Activated CD4-positive, alpha-beta T cell treated with anti-CD3 and anti-CD28 coated beads, Interleukin-2, amount 50 U/mL, for 4 hours (primary cell): Measurements from ENCODE around the gene PLEKHA3.
"Not testable (repeated sequence)": the region's sequence is repeated elsewhere in the genome, so short reads cannot be mapped to it uniquely, and the experiment has no call there.

Source experiments
- DNase-seq, 2 experiments: peaks; one replicate each; pipeline ENCODE4 v3.0.0-alpha.2; 2020

Gene PLEKHA3

GRCh38 chr2:178479275-178479616, 1.0 kb upstream of the PLEKHA3 start:
- no peak for DNase-seq

- no peak for DNase-seq
Measured at GRCh38 chr2:178479758-178480226, 465 bp upstream of the PLEKHA3 start.

GRCh38 chr2:178482437-178482836, 2.2 kb downstream of the PLEKHA3 start:
- no peak for DNase-seq

- no peak for DNase-seq
Measured at GRCh38 chr2:178484245-178485041, 4.2 kb downstream of the PLEKHA3 start.

- DNase-seq = no peak
Measured at GRCh38 chr2:178485356-178485755, 5.1 kb downstream of the PLEKHA3 start.

DNA sequence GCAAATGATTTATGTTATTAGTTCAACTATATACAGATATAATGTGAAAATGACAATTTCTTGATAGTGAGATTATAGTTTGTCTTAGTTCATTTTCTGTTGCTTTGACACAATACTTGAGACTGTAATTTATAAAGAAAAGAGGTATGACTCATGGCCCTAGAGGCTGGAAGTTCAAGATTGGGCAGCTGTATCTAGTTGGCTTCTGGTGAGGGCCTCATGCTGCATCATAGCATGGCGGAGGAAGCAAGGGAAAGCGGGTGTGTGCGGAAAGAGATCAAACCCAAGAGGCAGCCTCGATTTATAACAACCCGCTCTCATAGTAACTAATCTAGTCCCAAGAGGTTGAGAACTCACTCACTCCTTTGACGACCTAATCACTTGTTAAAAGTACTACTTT, 11.4 kb downstream of the PLEKHA3 start:
- DNase-seq = no peak

DNA sequence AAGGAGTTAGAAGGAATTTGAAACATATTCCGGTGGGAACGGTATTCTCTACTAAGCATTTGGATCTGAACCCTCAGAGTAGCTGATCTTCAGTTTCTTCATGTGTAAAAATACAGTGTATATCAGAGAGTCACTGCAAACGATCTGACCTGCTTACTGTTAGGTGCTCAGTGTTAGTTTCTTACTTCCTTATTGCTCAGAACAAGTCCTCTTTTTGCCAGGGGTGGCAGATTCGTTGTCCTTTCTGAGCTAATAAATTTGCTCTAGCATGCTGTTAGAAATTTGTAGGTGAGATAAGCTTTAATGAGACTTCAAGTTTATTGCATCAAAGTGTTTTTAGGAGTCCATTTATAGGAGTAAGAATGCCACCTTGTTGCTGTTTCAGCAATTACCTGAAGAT, 15.8 kb downstream of the PLEKHA3 start:
- DNase-seq = no peak

- no peak for DNase-seq
Measured at GRCh38 chr2:178498137-178498536, 17.9 kb downstream of the PLEKHA3 start.

DNA sequence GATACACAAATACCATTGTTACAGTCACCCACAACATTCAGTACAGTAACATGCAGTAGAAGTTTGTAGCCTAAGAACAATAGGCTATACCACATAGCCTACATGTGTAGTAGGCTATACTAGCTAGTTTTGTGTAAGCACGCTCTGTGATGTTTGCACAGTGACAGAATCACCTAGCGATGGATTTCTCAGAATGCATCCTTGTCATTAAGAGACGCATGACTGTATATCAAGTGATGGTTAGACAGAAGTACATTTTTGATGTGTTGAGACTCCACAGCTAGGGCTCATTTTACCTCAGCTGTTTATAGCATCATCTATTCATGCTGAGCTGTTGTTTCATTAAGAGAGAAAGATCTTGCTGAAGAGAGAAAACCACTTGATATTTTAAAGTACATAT, 19.4 kb downstream of the PLEKHA3 start:
- DNase-seq = no peak

DNA sequence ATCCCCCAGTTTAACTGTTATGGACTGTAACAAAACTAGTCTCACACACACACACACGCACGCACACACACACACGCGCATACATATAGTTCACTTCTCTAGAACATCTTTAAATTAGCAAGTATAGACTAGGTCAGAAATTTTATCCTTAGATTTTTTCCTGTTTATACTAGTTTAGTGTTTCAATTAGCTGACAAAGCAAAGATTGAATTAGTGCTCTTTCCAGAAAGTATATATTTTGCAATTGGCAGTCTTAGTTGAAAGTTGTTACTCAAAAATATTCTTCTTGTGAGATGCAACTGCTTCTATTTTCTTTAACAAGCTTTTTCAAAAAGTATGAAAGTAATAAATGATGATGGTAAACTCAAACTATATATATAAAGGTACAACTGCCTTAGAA, 22.5 kb downstream of the PLEKHA3 start:
- DNase-seq = no peak

DNA sequence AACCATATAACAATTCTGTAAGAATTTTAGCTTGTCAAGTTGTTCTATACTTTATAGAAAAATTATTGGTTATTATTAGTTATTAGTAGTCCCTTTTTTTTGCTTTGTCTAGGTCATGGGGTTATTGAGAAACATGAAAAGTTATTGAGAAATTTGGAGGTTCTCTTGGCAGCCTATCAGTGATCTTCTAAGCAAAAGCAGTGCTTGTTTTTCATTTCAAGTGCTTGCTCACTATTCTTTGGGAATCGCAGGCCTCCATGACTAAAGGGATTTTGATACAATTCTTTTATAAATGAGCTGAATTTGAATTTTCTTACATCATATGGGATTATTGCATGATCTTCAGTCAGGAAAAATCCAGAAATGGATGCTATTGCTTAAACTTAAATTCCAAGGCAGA, 25.8 kb downstream of the PLEKHA3 start:
- no peak for DNase-seq

- DNase-seq = no peak
Measured at GRCh38 chr2:178506524-178506923, 26.3 kb downstream of the PLEKHA3 start.

DNA sequence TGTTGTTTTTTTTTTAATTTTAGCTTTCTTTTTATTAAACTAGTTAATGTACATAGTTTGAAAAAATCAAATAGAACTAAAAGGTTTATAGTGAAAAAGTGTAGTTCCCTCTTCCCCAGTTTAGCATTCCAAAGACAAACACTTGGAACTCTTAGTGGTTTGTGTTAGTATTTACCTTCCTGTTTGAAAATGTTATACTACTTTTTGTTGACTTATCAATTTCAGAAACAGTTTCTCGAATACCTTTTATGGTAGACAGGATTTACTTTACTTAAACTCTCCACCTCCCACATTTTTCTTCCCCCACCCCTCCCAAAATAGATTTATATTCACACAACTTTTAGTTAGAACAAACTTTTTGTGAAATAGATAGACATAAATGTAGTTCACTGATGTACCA, 26.7 kb downstream of the PLEKHA3 start:
- DNase-seq = no peak

DNA sequence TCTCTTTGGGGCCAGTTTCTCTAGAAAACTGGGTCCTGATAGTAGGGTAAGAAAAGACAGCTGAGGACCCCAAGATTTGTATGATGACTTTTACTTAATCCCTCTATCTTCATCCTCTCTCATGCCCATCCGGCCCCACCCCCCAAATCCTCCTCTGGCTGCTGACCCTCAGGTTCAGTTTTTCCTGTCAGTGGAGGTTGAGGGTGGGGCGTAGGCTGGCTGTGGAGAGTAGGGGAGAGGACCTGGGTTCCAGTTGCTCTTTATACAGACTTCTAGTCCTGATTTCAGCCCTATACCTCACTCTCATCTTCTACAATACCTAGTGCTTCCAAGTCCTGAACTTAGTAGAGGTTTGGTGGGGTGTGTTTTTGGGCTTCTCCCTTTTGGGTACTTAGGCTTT, 28.4 kb downstream of the PLEKHA3 start:
- no peak for DNase-seq

- no peak for DNase-seq
Measured at GRCh38 chr2:178510384-178510783, 30.1 kb downstream of the PLEKHA3 start.

GRCh38 chr2:178512484-178512883, 32.2 kb downstream of the PLEKHA3 start:
- no peak for DNase-seq

- no peak for DNase-seq
Measured at GRCh38 chr2:178513876-178514275, 33.6 kb downstream of the PLEKHA3 start.

- DNase-seq = peak in 1 of 2 experiments; percentile 9
Measured at GRCh38 chr2:178514664-178515063, 34.4 kb downstream of the PLEKHA3 start.

DNA sequence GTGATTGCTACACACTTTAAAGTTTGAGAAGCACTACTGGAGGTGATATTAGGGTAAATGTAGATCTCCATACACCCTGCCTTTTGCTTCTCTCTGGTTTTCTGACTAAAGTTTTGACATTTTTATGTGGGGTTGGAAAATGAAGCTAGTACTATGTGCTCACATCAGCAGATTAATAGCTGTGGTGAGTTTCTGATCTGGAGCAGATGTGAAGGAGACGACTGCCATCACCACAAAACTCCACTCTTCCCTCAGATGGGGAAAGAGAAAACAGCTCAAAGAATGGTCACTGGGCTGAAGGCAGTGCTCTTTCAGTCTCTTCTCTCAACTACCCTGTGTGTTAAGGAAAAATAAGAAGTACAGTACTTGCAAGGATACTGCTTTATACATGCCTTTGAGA, 37.2 kb downstream of the PLEKHA3 start:
- no peak for DNase-seq

GRCh38 chr2:178521304-178522150, 41.3 kb downstream of the PLEKHA3 start:
- DNase-seq = no peak

GRCh38 chr2:178522950-178523595, 42.8 kb downstream of the PLEKHA3 start:
- peak; percentile 76 to 77 for DNase-seq

GRCh38 chr2:178523596-178524134, 43.4 kb downstream of the PLEKHA3 start:
- no peak for DNase-seq

- not testable (repeated sequence) for DNase-seq
Measured at GRCh38 chr2:178525010-178525409, 44.8 kb downstream of the PLEKHA3 start.
